H1 (cell line): Measurements from ENCODE around the gene CAPN9. TPM values are rescaled to one million over a fixed set of nuclear protein-coding genes. Genes with fewer than 3 reads are reported as not detected.

Experiments
- CTCF ChIA-PET: fragments of 300-600 bp; sonication (Branson Sonifier 250); formaldehyde crosslinking; loops from one replicate; lab custom pipeline; 2021; ENCODE audit not compliant: partially characterized antibody; lab: Charles Lee
- POLR2A ChIA-PET: fragments of 300-600 bp; sonication (Branson Sonifier 250); formaldehyde crosslinking; loops from one replicate; lab custom pipeline; 2021; ENCODE audit warnings: inconsistent platforms; ENCODE audit not compliant: partially characterized antibody; lab: Charles Lee
- DNase-seq, 2 experiments: peaks; one replicate each; pipeline versions ENCODE4 v3.0.0 to v3.0.0-alpha.2; 2010 to 2022; ENCODE audit warnings: low spot score in 2 of 2, low read depth in 1 of 2, mixed read lengths in 1 of 2
- FAIRE-seq: peaks from 2 replicates; lab custom pipeline; 2011; peaks lifted over from hg19 to GRCh38; lab: Jason Lieb, UNC
- H2AFZ ChIP-seq: 2 replicates; pipeline ENCODE4 v1.8.1; 2012; ENCODE audit warnings: low read length, inconsistent platforms
- H2AK5ac ChIP-seq: 2 replicates; pipeline ENCODE4 v1.6.1; 2013; ENCODE audit warnings: low read depth, low read length
- H2BK120ac ChIP-seq: replicated peaks from 2 replicates; pipeline ENCODE3; 2013; ENCODE audit warnings: low read depth, low read length, inconsistent platforms
- H2BK12ac ChIP-seq: 2 replicates; pipeline ENCODE4 v1.6.1; 2013; ENCODE audit warnings: low read depth, low read length
- H2BK15ac ChIP-seq: 2 replicates; pipeline ENCODE4 v1.6.1; 2013; ENCODE audit warnings: low read length
- H2BK20ac ChIP-seq: 2 replicates; pipeline ENCODE4 v1.6.1; 2013; ENCODE audit warnings: low read length
- H2BK5ac ChIP-seq: 2 replicates; pipeline ENCODE4 v1.6.1; 2013; ENCODE audit warnings: low read depth, low read length
- H3K14ac ChIP-seq: 2 replicates; pipeline ENCODE4 v1.6.1; 2013; ENCODE audit warnings: inconsistent platforms; ENCODE audit not compliant: insufficient read length
- H3K18ac ChIP-seq: 2 replicates; pipeline ENCODE4 v1.6.1; 2013; ENCODE audit warnings: low read length; ENCODE audit errors: extremely low read depth
- H3K23ac ChIP-seq: 2 replicates; pipeline ENCODE4 v1.6.1; 2013; ENCODE audit warnings: inconsistent platforms; ENCODE audit not compliant: insufficient read length
- H3K23me2 ChIP-seq: 2 replicates; pipeline ENCODE4 v1.6.1; 2013; ENCODE audit warnings: low read depth, low read length
- H3K27ac ChIP-seq: 2 replicates; pipeline ENCODE4 v1.6.1; 2011; ENCODE audit warnings: low read depth, low read length, inconsistent platforms
- H3K27me3 ChIP-seq, 4 experiments: replicated peaks in 1 of 4; 1 replicate in 1 of 4; 2 replicates in 3 of 4; pipeline versions ENCODE4 v1.6.1 to v1.8.1; 2011 to 2013; ENCODE audit warnings: low read length in 3 of 4, mild to moderate bottlenecking in 3 of 4, inconsistent platforms in 2 of 4, mixed read lengths in 2 of 4, moderate library complexity in 1 of 4; ENCODE audit not compliant: control insufficient read depth in 3 of 4, insufficient read depth in 3 of 4; ENCODE audit errors: extremely low read depth in 1 of 4
- H3K36me3 ChIP-seq, 4 experiments: 2 replicates each; pipeline versions ENCODE4 v1.6.1 to v1.8.1; 2011 to 2013; ENCODE audit warnings: mild to moderate bottlenecking in 4 of 4, low read length in 3 of 4, moderate library complexity in 2 of 4, control low read depth in 1 of 4, inconsistent platforms in 1 of 4; ENCODE audit not compliant: insufficient read depth in 4 of 4, control insufficient read depth in 2 of 4
- H3K4ac ChIP-seq: replicated peaks from 2 replicates; pipeline ENCODE3; 2013; ENCODE audit warnings: low read length, low read depth, mixed read lengths, inconsistent platforms; ENCODE audit not compliant: insufficient read length
- H3K4me1 ChIP-seq, 4 experiments: replicated peaks in 1 of 4; 1 replicate in 1 of 4; 2 replicates in 3 of 4; pipeline versions ENCODE4 v1.6.1 to v1.8.1; 2011 to 2013; ENCODE audit warnings: low read length in 3 of 4, inconsistent platforms in 2 of 4, mixed read lengths in 1 of 4; ENCODE audit not compliant: insufficient read depth in 4 of 4, control insufficient read depth in 3 of 4
- H3K4me2 ChIP-seq, 2 experiments: 2 replicates each; pipeline versions ENCODE4 v1.6.1 to v1.8.1; 2011 to 2013; ENCODE audit warnings: low read depth in 2 of 2, low read length in 2 of 2, control low read depth in 1 of 2, inconsistent platforms in 1 of 2, mild to moderate bottlenecking in 1 of 2; ENCODE audit not compliant: insufficient read depth in 1 of 2
- H3K4me3 ChIP-seq, 4 experiments: fragments of 200-600, 300-600 bp in 1 of 4; sonication (generic), shearing (Covaris generic), sonication (Bioruptor Twin) in 1 of 4; 2 replicates each; pipeline versions ENCODE4 v1.5.1 to v1.8.1; 2011 to 2016; ENCODE audit warnings: low read length in 4 of 4, low read depth in 3 of 4, control low read depth in 2 of 4, inconsistent platforms in 2 of 4, mild to moderate bottlenecking in 2 of 4, mixed read lengths in 1 of 4, moderate library complexity in 1 of 4; ENCODE audit not compliant: insufficient read depth in 2 of 4; ENCODE audit errors: extremely low read depth in 1 of 4
- H3K56ac ChIP-seq: replicated peaks from 2 replicates; pipeline ENCODE3; 2013; ENCODE audit warnings: low read depth, mild to moderate bottlenecking, mixed read lengths, low read length, inconsistent platforms; ENCODE audit not compliant: insufficient read length
- H3K79me1 ChIP-seq: 2 replicates; pipeline ENCODE4 v1.6.1; 2013; ENCODE audit warnings: low read depth, low read length, control low read depth
- H3K79me2 ChIP-seq, 2 experiments: 2 replicates each; pipeline versions ENCODE4 v1.6.1 to v1.8.1; 2012 to 2013; ENCODE audit warnings: low read length in 2 of 2, mild to moderate bottlenecking in 2 of 2, inconsistent platforms in 1 of 2; ENCODE audit not compliant: insufficient read depth in 2 of 2, control insufficient read depth in 1 of 2
- H3K9ac ChIP-seq, 4 experiments: replicated peaks in 1 of 4; 1 replicate in 1 of 4; 2 replicates in 3 of 4; pipeline versions ENCODE4 v1.6.1 to v1.8.1; 2011 to 2013; ENCODE audit warnings: low read depth in 3 of 4, low read length in 3 of 4, control low read depth in 2 of 4, mild to moderate bottlenecking in 2 of 4, moderate library complexity in 2 of 4, inconsistent platforms in 1 of 4; ENCODE audit errors: extremely low read depth in 1 of 4
- H3K9me3 ChIP-seq, 2 experiments: 2 replicates each; pipeline versions ENCODE4 v1.6.1 to v1.8.1; 2012 to 2013; ENCODE audit warnings: mild to moderate bottlenecking in 2 of 2, moderate library complexity in 2 of 2, control low read depth in 1 of 2, inconsistent platforms in 1 of 2, low read depth in 1 of 2, low read length in 1 of 2, mixed read lengths in 1 of 2; ENCODE audit not compliant: insufficient read depth in 2 of 2
- H4K20me1 ChIP-seq, 2 experiments: replicated peaks in 1 of 2; 2 replicates each; pipeline versions ENCODE3 to v1.8.1; 2011 to 2013; ENCODE audit warnings: inconsistent platforms in 2 of 2, low read length in 2 of 2, mild to moderate bottlenecking in 1 of 2; ENCODE audit not compliant: insufficient read depth in 2 of 2, control insufficient read depth in 1 of 2
- H4K5ac ChIP-seq: 2 replicates; pipeline ENCODE4 v1.6.1; 2013; ENCODE audit warnings: low read length, low read depth, mixed read lengths, inconsistent platforms; ENCODE audit not compliant: insufficient read length
- H4K8ac ChIP-seq: 2 replicates; pipeline ENCODE4 v1.8.0; 2013; ENCODE audit warnings: mild to moderate bottlenecking, moderate library complexity, low read length, inconsistent platforms; ENCODE audit not compliant: insufficient read depth; ENCODE audit errors: extremely low read depth
- H4K91ac ChIP-seq: replicated peaks from 2 replicates; pipeline ENCODE3; 2013; ENCODE audit warnings: low read length, mixed read lengths, inconsistent platforms; ENCODE audit not compliant: insufficient read length
- ASH2L ChIP-seq: fragments of 200-600, 300-600 bp; sonication (generic); IDR thresholded peaks from one replicate; pipeline ENCODE4 v1.7.1; 2017; ENCODE audit warnings: low read length
- CBX5 ChIP-seq: fragments of 300-800, 300-1000 bp; sonication (generic); IDR thresholded peaks from 2 replicates; pipeline ENCODE4 v1.7.1; 2016; ENCODE audit warnings: antibody characterized with exemption, low read length, low read depth
- CBX8 ChIP-seq: fragments of 300-800, 300-1000 bp; sonication (generic); IDR thresholded peaks from 2 replicates; pipeline ENCODE4 v1.7.1; 2016; ENCODE audit warnings: low read depth, low read length, borderline replicate concordance
- CHD2 ChIP-seq: IDR thresholded peaks from 2 replicates; pipeline ENCODE4 v1.6.1; 2012; ENCODE audit warnings: low read length, improper control_type of control experiment
- JUND ChIP-seq: IDR thresholded peaks from 2 replicates; pipeline ENCODE4 v1.6.1; 2011; ENCODE audit warnings: mild to moderate bottlenecking, improper control_type of control experiment, low read length
- KDM1A ChIP-seq: fragments of 200-600, 300-600 bp; sonication (generic); IDR thresholded peaks from 2 replicates; pipeline ENCODE4 v1.7.1; 2016; ENCODE audit warnings: mild to moderate bottlenecking, low read length, borderline replicate concordance
- POLR2AphosphoS5 ChIP-seq: IDR thresholded peaks from 2 replicates; pipeline ENCODE4 v1.6.1; 2011; ENCODE audit warnings: low read depth, low read length
- SP1 ChIP-seq: IDR thresholded peaks from 2 replicates; pipeline ENCODE4 v1.6.1; 2011; ENCODE audit warnings: low read depth, low read length
- SP4 ChIP-seq: IDR thresholded peaks from 2 replicates; pipeline ENCODE4 v1.6.1; 2012; ENCODE audit warnings: low read length, inconsistent platforms
- SUZ12 ChIP-seq: fragments of 200-600 bp; sonication (generic); IDR thresholded peaks from 2 replicates; pipeline ENCODE4 v1.6.1; 2012; ENCODE audit warnings: mild to moderate bottlenecking, inconsistent platforms, low read length, moderate library complexity, mixed read lengths
- WGBS, 2 experiments: shearing (Covaris generic) in 1 of 2; methylation state at CpG; one replicate each; pipeline versions ENCODE4 v1.1.6 to v1.1.7; 2013 to 2015; ENCODE audit warnings: low lambda C conversion rate in 2 of 2, mixed read lengths in 2 of 2, inconsistent platforms in 1 of 2, low coverage in 1 of 2, missing lambda C conversion rate in 1 of 2; ENCODE audit not compliant: insufficient replicate concordance in 2 of 2, insufficient coverage in 1 of 2, insufficient read length in 1 of 2; ENCODE audit errors: extremely low coverage in 1 of 2, missing lambda C conversion rate in 1 of 2; 5-methylcytosine and 5-hydroxymethylcytosine counted together
- polyA plus RNA-seq, 7 experiments: library from polyadenylated mRNA; depleted of rRNA in 3 of 7; stranded (reverse) in 5 of 7; unstranded in 2 of 7; fragments of >200 nt in 5 of 7; fragments of 200-250 nt in 2 of 7; gene quantifications; 1 replicate in 5 of 7; 2 replicates in 1 of 7; 4 replicates in 1 of 7; pipeline versions ENCODE4 v1.2.1 to v1.2.3, GENCODE V29; 2011 to 2013; ENCODE audit warnings: missing spikeins in 2 of 7, mixed read lengths in 2 of 7
- total RNA-seq: library from RNA; stranded (reverse); fragmentation: NEBNext Ultra II Directional; extraction: Animal tissue kit (Norgen Biotek cat#: 25700); gene quantifications from 2 replicates; pipeline ENCODE4 v1.2.1, GENCODE V29; 2021
- TF ChIP-seq, protein P1 (sequence below): IDR thresholded peaks from 2 replicates; pipeline ENCODE4 v1.6.1; 2011; ENCODE audit warnings: low read depth, mild to moderate bottlenecking, low read length; ENCODE audit not compliant: insufficient read depth
- TF ChIP-seq, protein P2 (sequence below): IDR thresholded peaks from 2 replicates; pipeline ENCODE4 v1.6.1; 2011; ENCODE audit warnings: low read length, improper control_type of control experiment

Gene CAPN9
- total and polyA plus RNA-seq, 2 of the 8 experiments (the other 6 are each of a cell fraction or from before 2014, with no cell fraction given), result 0.22 to 0.76 TPM

DNA sequence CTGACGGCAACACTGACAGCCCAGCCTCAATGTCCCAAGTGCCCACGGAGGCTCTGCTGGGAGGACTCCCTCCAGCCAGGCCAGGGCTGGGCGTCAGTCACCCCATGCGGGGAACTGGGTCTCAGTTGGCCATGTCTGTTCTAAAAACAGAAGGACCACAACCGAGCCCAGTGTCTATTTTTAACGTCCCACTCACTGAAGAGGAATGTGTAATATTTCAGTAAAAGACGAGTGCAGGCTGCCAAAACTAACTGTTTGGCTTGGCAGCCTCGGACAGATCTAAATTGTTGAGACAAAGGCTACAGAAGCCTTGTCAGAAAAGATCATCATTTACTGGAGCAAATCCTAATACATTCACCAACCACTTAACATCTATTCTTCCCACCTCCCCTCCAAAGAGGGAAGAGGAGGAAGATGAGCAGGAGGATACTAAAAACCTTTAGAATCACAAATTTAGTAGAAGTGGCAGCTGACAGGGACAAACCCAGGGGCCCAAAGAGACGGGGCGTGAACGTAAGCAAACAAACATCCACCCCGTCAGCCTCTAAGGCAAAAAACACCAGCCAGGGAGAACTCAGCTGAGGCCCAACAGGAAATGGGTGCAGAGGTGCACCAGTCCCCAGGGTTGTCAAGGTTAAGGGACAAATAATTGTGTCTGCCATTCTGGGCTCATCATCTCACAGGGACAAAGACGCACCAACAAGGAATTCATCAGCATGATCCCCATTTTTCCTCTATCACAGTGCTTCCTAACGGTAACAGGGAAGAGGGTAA lies 102.5 kb downstream of the CAPN9 start:
- H3K9me3 ChIP-seq, result 0 out of 4 replicates have a peak, but pooled peaks cover 0 to 2% of the 10 kb centered on the region in 2 experiments
- H4K8ac ChIP-seq, result no peak overlapping the region
- DNase-seq (no peak), FAIRE-seq (no peak)
- H2BK12ac ChIP-seq, result no peak overlapping the region
- no peak overlapping the region for H3K4me3 ChIP-seq
- TF ChIP-seq CHD2 (no peak), CBX8 (no peak), CBX5 (no peak), SP4 (no peak), POLR2AphosphoS5 (no peak), ASH2L (no peak), KDM1A (no peak), JUND (no peak), SP1 (no peak), SUZ12 (no peak)
- TF ChIP-seq, protein P1, sequence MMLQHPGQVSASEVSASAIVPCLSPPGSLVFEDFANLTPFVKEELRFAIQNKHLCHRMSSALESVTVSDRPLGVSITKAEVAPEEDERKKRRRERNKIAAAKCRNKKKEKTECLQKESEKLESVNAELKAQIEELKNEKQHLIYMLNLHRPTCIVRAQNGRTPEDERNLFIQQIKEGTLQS, result no peak
- TF ChIP-seq, protein P2, sequence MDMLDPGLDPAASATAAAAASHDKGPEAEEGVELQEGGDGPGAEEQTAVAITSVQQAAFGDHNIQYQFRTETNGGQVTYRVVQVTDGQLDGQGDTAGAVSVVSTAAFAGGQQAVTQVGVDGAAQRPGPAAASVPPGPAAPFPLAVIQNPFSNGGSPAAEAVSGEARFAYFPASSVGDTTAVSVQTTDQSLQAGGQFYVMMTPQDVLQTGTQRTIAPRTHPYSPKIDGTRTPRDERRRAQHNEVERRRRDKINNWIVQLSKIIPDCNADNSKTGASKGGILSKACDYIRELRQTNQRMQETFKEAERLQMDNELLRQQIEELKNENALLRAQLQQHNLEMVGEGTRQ, result no peak
- no peak overlapping the region for H2AFZ ChIP-seq
- POLR2A ChIA-PET, result no interaction called here
- H3K23me2 ChIP-seq, result no peaks in the 10 kb centered on the region
- H3K9ac ChIP-seq, result no peak overlapping the region
- CTCF ChIA-PET, result no interaction called here
- H3K79me1 ChIP-seq, result peaks cover 16% of the 10 kb centered on the region
- H3K56ac ChIP-seq, result no peak overlapping the region
- peaks cover 6 to 10% of the 10 kb centered on the region in 2 experiments for H4K20me1 ChIP-seq
- H2AK5ac ChIP-seq, result no peak overlapping the region
- 91% methylated on average over 11 of the region's 14 CpGs; no CpG with 5 or more reads in 1 of the 2 experiments for WGBS, 2 experiments
- peaks cover 0 to 18% (median 3%) of the 10 kb centered on the region in 4 experiments; a peak in 5 of 8 replicates for H3K36me3 ChIP-seq
- peaks cover 0 to 4% of the 10 kb centered on the region in 2 experiments; a peak in 1 of 4 replicates for H3K79me2 ChIP-seq
- H2BK20ac ChIP-seq, result no peak overlapping the region
- H3K27me3 ChIP-seq, result no peaks in the 10 kb centered on the region
- H3K14ac ChIP-seq, result no peak overlapping the region
- peaks cover 0 to 10% (median 6%) of the 10 kb centered on the region in 4 experiments; a peak in 5 of 7 replicates for H3K4me1 ChIP-seq
- no peak overlapping the region for H3K18ac ChIP-seq
- H3K4me2 ChIP-seq, result no peak overlapping the region
- H3K23ac ChIP-seq, result no peak overlapping the region
- H3K4ac ChIP-seq, result no peak overlapping the region
- H4K91ac ChIP-seq, result no peak overlapping the region
- H2BK120ac ChIP-seq, result no peak overlapping the region
- H2BK5ac ChIP-seq, result no peak overlapping the region
- H4K5ac ChIP-seq, result no peak overlapping the region
- no peak overlapping the region for H2BK15ac ChIP-seq
- H3K27ac ChIP-seq, result no peak overlapping the region; the same call in 1 of the 2 replicates
